ENCODE data around the gene MAP2K2. TPM values are rescaled to one million over a fixed set of nuclear protein-coding genes. Genes with fewer than 3 reads are reported as not detected.

The MAP2K2 gene
- total and polyA plus RNA-seq, 12 donors: 81.5 to 369 (median 145) TPM

GRCh38 chr19:4090356-4091220 is 33.3 kb downstream of the MAP2K2 start:
- DNase-seq: no peak
- TF ChIP-seq CTCF (IDR thresholded peaks at IDR 0.05) (no peak), POLR2A (IDR thresholded peaks at IDR 0.05) (no peak)
- no peaks in the 10 kb centered on the region for H3K27me3 ChIP-seq
- peaks cover 0 to 35% of the 10 kb centered on the region in 2 donors for H3K36me3 ChIP-seq (replicated peaks in 1 of 2)
- H3K9me3 ChIP-seq (replicated peaks in 1 of 3): no peaks in the 10 kb centered on the region
- 89 to 93% (median 92%) methylated on average over 37 to 52 of the region's 52 CpGs for WGBS, 4 donors
- H3K4me1 ChIP-seq (replicated peaks in 1 of 2): no peaks in the 10 kb centered on the region
- no peak overlapping the region for H3K27ac ChIP-seq
- no peak overlapping the region for H3K4me3 ChIP-seq
- intact Hi-C loops (cut with DNase I): no loop called here

GRCh38 chr19:4089946-4090345 is 34.0 kb downstream of the MAP2K2 start:
- no peak for DNase-seq
- H3K4me1 ChIP-seq (replicated peaks in 1 of 2): no peaks in the 10 kb centered on the region
- intact Hi-C loops (cut with DNase I): no loop called here
- peak overlapping the region in 1 of 5 donors; percentile 45 for H3K27ac ChIP-seq
- no peak for TF ChIP-seq CTCF (IDR thresholded peaks at IDR 0.05)
- no peak for TF ChIP-seq POLR2A (IDR thresholded peaks at IDR 0.05)
- H3K36me3 ChIP-seq (replicated peaks in 1 of 2): peaks cover 0 to 33% of the 10 kb centered on the region in 2 donors
- no peaks in the 10 kb centered on the region for H3K27me3 ChIP-seq
- 89 to 95% (median 93%) methylated on average over 8 to 22 of the region's 22 CpGs for WGBS, 4 donors
- H3K9me3 ChIP-seq (replicated peaks in 1 of 3): no peaks in the 10 kb centered on the region
- H3K4me3 ChIP-seq: no peak overlapping the region

- Histone ChIP-seq H3K27me3 (no peaks in the 10 kb centered on the region), H3K36me3 (replicated peaks in 1 of 2) (peaks cover 0 to 28% of the 10 kb centered on the region in 2 donors), H3K9me3 (replicated peaks in 1 of 3) (no peaks in the 10 kb centered on the region), H3K4me3 (no peak overlapping the region), H3K4me1 (replicated peaks in 1 of 2) (no peaks in the 10 kb centered on the region), H3K27ac (peak overlapping the region in 1 of 5 donors; percentile 45)
- DNase-seq: no peak
- 76 to 96% (median 78%) methylated on average over 16 to 26 of the region's 26 CpGs for WGBS, 4 donors
- TF ChIP-seq CTCF (IDR thresholded peaks at IDR 0.05) (no peak), POLR2A (IDR thresholded peaks at IDR 0.05) (no peak)
- intact Hi-C loops (cut with DNase I): no loop called here
Measured at GRCh38 chr19:4089400-4089908, 34.5 kb downstream of the MAP2K2 start.

- H3K27me3 ChIP-seq: no peaks in the 10 kb centered on the region
- DNase-seq: no peak
- peaks cover 0 to 23% of the 10 kb centered on the region in 2 donors for H3K36me3 ChIP-seq (replicated peaks in 1 of 2)
- intact Hi-C loops (cut with DNase I): no loop called here
- no peak for TF ChIP-seq CTCF (IDR thresholded peaks at IDR 0.05)
- TF ChIP-seq POLR2A (IDR thresholded peaks at IDR 0.05): no peak
- H3K9me3 ChIP-seq (replicated peaks in 1 of 3): no peaks in the 10 kb centered on the region
- H3K27ac ChIP-seq: no peak overlapping the region
- 67 to 77% (median 71%) methylated on average over 2 of the region's 2 CpGs for WGBS, 4 donors
- no peaks in the 10 kb centered on the region for H3K4me1 ChIP-seq (replicated peaks in 1 of 2)
- H3K4me3 ChIP-seq: no peak overlapping the region
Measured at GRCh38 chr19:4088975-4089374, 34.9 kb downstream of the MAP2K2 start.

Measured in adrenal gland (tissue), 12 donors.